Muscle of arm (tissue), 12 donors: ENCODE results near the gene RALB. TPM values are rescaled to one million over a fixed set of nuclear protein-coding genes. Genes with fewer than 3 reads are reported as not detected.
A peak's percentile ranks its signal among the peaks of the same experiment; 100 is the strongest.

ENCODE experiments used
- DNase-seq: peaks from one replicate; pipeline ENCODE4 v3.0.0-alpha.2; 2013
- polyA plus RNA-seq, 12 donors: library from polyadenylated mRNA; unstranded; fragments of 120-200 nt; gene quantifications; one replicate each; pipeline ENCODE4 v1.2.1, GENCODE V29; 2013; ENCODE audit not compliant: insufficient read length in 12 of 12

The RALB gene
- polyA plus RNA-seq, 12 donors, result 47.5 to 87.9 (median 57.3) TPM; not detected in 1

GRCh38 chr2:120330946-120331822 is 78.5 kb downstream of the RALB start:
- DNase-seq, result no peak

DNA sequence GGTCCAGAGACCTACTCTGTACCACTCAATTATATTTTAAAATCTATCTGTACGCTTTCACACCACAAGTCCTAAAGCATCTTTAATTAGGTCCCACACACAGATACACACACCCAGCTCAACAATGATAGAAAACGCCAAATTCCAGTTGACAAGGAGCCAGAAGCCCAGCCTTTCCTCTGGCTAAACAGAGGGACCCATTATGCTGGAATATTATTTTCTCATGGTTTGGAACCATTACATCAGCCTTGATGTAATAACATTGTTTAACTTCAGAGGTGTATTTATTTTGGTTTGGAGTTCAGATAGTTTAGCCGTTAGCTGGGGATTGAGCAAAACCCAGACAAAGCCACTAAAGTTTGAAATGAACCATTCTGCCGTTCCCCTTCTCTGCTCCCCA is 79.3 kb downstream of the RALB start:
- DNase-seq, result no peak

- DNase-seq, result no peak
These were observed 79.7 kb downstream of the RALB start for GRCh38 chr2:120332384-120332783.

DNA sequence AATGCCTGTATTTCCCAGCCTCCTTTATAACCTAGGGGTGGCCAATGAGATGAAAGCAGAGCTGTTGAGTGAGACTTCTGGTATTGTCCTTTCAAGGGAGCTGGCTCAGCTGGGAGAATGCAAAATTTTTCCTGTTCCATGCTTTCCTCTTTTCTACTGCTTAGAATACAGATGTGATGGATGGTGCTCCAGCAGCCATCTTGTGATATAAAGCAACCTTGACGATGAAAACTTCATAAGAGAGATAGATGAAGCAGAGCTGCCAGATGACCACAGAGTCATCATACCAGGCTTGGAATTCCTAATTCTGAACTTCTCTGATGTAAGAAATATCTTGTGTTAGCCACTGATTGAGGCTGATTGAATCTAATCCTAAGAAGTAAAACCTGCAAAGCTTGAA is 81.4 kb downstream of the RALB start:
- DNase-seq, result no peak

DNA sequence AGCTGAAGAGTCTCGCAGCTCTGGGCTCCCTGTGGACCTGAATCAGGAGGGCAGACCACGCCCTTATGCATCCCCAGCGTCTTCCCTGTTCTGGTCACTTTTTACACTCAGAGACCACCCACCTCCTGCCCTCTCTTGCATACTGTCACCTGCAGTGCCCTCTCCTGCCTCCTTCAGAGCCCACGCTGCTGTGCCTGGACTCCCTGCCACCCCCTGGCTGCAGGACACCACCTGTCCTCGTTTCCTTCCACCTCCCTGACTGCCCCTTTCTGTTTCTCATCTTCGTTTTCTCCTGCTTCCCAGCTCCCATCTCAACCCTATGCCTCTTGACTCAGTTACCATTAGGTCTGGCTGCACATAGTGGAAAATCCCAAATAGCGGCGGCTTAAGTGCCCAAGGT is 84.1 kb downstream of the RALB start:
- DNase-seq, result no peak

- DNase-seq, result no peak
These were observed 85.4 kb downstream of the RALB start for GRCh38 chr2:120338015-120338414.

GRCh38 chr2:120341977-120342376 is 89.3 kb downstream of the RALB start:
- DNase-seq, result no peak

GRCh38 chr2:120342446-120342845 is 89.8 kb downstream of the RALB start:
- no peak for DNase-seq

DNA sequence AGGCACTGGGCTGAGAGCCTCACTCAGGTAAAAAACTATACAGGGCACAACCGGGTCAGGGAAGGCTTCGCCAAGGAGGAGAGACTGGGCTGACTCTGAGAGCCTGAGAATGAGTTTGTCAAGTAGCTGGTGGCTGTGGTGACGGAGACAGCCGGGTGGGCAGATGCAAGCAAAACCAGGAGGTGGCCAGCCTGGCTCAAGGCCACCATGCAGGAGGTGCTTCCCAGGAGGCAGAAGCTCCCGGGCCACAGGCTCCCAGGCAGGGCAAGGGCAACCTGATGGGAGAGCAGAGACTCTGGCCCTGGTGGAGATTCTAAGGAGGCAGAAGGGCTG is 90.4 kb downstream of the RALB start:
- DNase-seq, result no peak

GRCh38 chr2:120343433-120344105 is 90.9 kb downstream of the RALB start:
- peak; percentile 81 for DNase-seq

Other genes with a start within 250 kb of the RALB start
- 10 to 100 TPM in 11 of 12 donors, not detected in 1; 11.2 to 20.3 (median 15.7) TPM for gene EPB41L5, start 239.8 kb upstream of the RALB start, polyA plus RNA-seq
- gene TMEM185B, start 29.5 kb upstream of the RALB start, polyA plus RNA-seq, result 10 to 100 TPM in 11 of 12 donors, not detected in 1; 12.6 to 19.0 (median 15.0) TPM
- 1 to 10 TPM in 4 of 12 donors, under 1 TPM in 6, not detected in 2; 0.48 to 1.5 (median 0.91) TPM for gene INHBB, start 93.3 kb downstream of the RALB start, polyA plus RNA-seq